Gastrocnemius medialis (tissue), 4 donors: ENCODE data around the gene OAF.

Source experiments
- POLR2A ChIP-seq, 2 donors: fragments of 450-650 bp; IDR thresholded peaks; one replicate each; pipeline ENCODE4 v1.6.1; 2017; ENCODE audit warnings: antibody characterized with exemption in 2 of 2, mild to moderate bottlenecking in 2 of 2, moderate library complexity in 2 of 2
- TF ChIP-seq, protein P1 (sequence below), 5 experiments: fragments of 450-650 bp in 3 of 5; fragments of 200-600 bp in 2 of 5; sonication (generic) in 2 of 5; IDR thresholded peaks in 4 of 5; conservative IDR thresholded peaks in 1 of 5; 1 replicate in 4 of 5; 2 replicates in 1 of 5; pipeline ENCODE4 v1.5.1; 2016 to 2019; ENCODE audit warnings: antibody characterized with exemption in 5 of 5, mild to moderate bottlenecking in 3 of 5, moderate library complexity in 3 of 5

DNA sequence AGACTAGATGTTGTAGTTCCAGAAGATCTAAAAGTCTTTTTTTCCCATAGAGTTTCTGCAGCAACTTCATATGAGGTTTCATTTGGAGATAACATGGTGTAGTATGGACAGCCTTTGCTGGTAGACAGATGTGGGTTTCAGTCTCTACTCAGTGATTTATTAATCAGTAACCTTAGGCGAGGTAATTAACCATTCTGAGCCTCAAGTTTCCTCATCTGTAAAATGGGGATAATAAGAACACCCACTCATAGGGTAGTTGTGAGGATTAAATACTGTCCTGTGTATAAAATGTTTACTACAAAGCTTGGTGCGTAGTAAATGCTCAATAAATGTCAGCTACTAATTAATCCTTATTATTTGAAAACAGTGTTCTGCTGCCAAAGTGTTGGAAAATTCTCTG, 45.9 kb downstream of the OAF start:
- TF ChIP-seq, protein P1, sequence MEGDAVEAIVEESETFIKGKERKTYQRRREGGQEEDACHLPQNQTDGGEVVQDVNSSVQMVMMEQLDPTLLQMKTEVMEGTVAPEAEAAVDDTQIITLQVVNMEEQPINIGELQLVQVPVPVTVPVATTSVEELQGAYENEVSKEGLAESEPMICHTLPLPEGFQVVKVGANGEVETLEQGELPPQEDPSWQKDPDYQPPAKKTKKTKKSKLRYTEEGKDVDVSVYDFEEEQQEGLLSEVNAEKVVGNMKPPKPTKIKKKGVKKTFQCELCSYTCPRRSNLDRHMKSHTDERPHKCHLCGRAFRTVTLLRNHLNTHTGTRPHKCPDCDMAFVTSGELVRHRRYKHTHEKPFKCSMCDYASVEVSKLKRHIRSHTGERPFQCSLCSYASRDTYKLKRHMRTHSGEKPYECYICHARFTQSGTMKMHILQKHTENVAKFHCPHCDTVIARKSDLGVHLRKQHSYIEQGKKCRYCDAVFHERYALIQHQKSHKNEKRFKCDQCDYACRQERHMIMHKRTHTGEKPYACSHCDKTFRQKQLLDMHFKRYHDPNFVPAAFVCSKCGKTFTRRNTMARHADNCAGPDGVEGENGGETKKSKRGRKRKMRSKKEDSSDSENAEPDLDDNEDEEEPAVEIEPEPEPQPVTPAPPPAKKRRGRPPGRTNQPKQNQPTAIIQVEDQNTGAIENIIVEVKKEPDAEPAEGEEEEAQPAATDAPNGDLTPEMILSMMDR (IDR thresholded peaks at IDR 0.05 in 4 of 5, conservative IDR thresholded peaks at IDR 0.05 in 1 of 5), result no peak
- TF ChIP-seq POLR2A (IDR thresholded peaks at IDR 0.05), result no peak
